AG04450 (cell line): ENCODE data around the gene ECI2. TPM values are rescaled to one million over a fixed set of nuclear protein-coding genes. Genes with fewer than 3 reads are reported as not detected.
A peak's percentile ranks its signal among the peaks of the same experiment; 100 is the strongest.

Experiments
- CTCF ChIA-PET: fragments of 300-600, 350-600 bp; formaldehyde crosslinking; extraction: SDS; loops from one replicate; lab custom pipeline; 2022; ENCODE audit warnings: antibody characterized with exemption, inconsistent platforms; lab: Charles Lee
- POLR2A ChIA-PET: fragments of 350-600 bp; formaldehyde crosslinking; extraction: SDS; loops from one replicate; lab custom pipeline; 2021; ENCODE audit warnings: antibody characterized with exemption, inconsistent platforms; lab: Yijun Ruan, JAX
- DNase-seq: peaks from one replicate; pipeline ENCODE4 v3.0.0-alpha.2; 2011; ENCODE audit warnings: low read depth, low spot score
- H3K27ac ChIP-seq: one replicate; pipeline ENCODE4 v1.5.1; 2012; ENCODE audit warnings: low read depth, low read length, control low read depth
- H3K27me3 ChIP-seq: one replicate; pipeline ENCODE4 v1.6.0; 2012; ENCODE audit warnings: low read length; ENCODE audit not compliant: control insufficient read depth, insufficient read depth
- H3K4me3 ChIP-seq: 2 replicates; pipeline ENCODE4 v1.5.1; 2011; ENCODE audit warnings: mild to moderate bottlenecking, low read depth, low read length, control low read depth
- H3K9me3 ChIP-seq: 2 replicates; pipeline ENCODE4 v1.5.1; 2012; ENCODE audit warnings: low read length; ENCODE audit not compliant: control insufficient read depth, insufficient read depth
- CTCF ChIP-seq: IDR thresholded peaks from 2 replicates; pipeline ENCODE4 v1.5.1; 2011; ENCODE audit warnings: low read depth, low read length, control low read depth, inconsistent platforms
- polyA minus RNA-seq: library from RNA; depleted of rRNA, polyadenylated mRNA; stranded (reverse); fragments of >200 nt; gene quantifications from 2 replicates; pipeline ENCODE4 v1.2.3, GENCODE V29; 2011; rRNA and poly(A)+ RNA removed
- polyA plus RNA-seq: library from polyadenylated mRNA; depleted of rRNA; stranded (reverse); fragments of >200 nt; gene quantifications from 2 replicates; pipeline ENCODE4 v1.2.3, GENCODE V29; 2011; rRNA removed

Gene ECI2
- polyA plus RNA-seq = 83.7 and 88.4 TPM in 2 replicates
- 44.8 and 49.7 TPM in 2 replicates for polyA minus RNA-seq

GRCh38 chr6:4134841-4135664, at the start of gene ECI2:
TSS of gene ECI2 (minus strand) at chr6:4135575. CDS start at chr6:4135560, 15 bp downstream.
- POLR2A ChIA-PET = interaction anchor here (0.5 to 1.4 kb wide), 9 partner anchors 8 to 1126 kb away, joined by 3 to 16 read pairs (median 6); partner anchors contain the start of gene FARS2

GRCh38 chr6:4180652-4181255, 45.4 kb upstream of the ECI2 start:
- ChIA-PET POLR2A (no interaction called here), CTCF (no interaction called here)
- Histone ChIP-seq H3K4me3 (no peak overlapping the region), H3K27ac (no peak overlapping the region), H3K27me3 (peaks cover 23% of the 10 kb centered on the region), H3K9me3 (no peaks in the 10 kb centered on the region)
- no peak for TF ChIP-seq CTCF
- peak; percentile 20 for DNase-seq

More at GRCh38 chr6:4134841-4135664, at the start of gene ECI2:
- Histone ChIP-seq H3K9me3 (no peaks in the 10 kb centered on the region; the same call in none of the 2 replicates), H3K4me3 (peak within 1 kb of the TSS; percentile 88), H3K27me3 (peaks cover 4% of the 10 kb centered on the region), H3K27ac (peak within 1 kb of the TSS; percentile 69)
- DNase-seq = no peak
- TF ChIP-seq CTCF = no peak
- CTCF ChIA-PET = interaction anchor here (0.6 to 3.6 kb wide), 8 partner anchors 19 to 144 kb away, joined by 3 to 14 read pairs (median 5); no protein-coding TSS in a partner anchor

- Histone ChIP-seq H3K27me3 (peaks cover 23% of the 10 kb centered on the region), H3K27ac (no peak overlapping the region), H3K4me3 (no peak overlapping the region), H3K9me3 (no peaks in the 10 kb centered on the region)
- no peak for TF ChIP-seq CTCF
- ChIA-PET CTCF (no interaction called here), POLR2A (no interaction called here)
- DNase-seq = no peak
Measured at GRCh38 chr6:4179960-4180651, 44.7 kb upstream of the ECI2 start.

GRCh38 chr6:4178737-4179333, 43.5 kb upstream of the ECI2 start:
- Histone ChIP-seq H3K27ac (no peak overlapping the region), H3K27me3 (peaks cover 23% of the 10 kb centered on the region), H3K9me3 (no peaks in the 10 kb centered on the region), H3K4me3 (no peak overlapping the region)
- ChIA-PET CTCF (no interaction called here), POLR2A (no interaction called here)
- DNase-seq = no peak
- no peak for TF ChIP-seq CTCF
